ENCODE measurements around the gene TRMT6.

GRCh38 chr20:5931411-5931810 is 18.9 kb downstream of the TRMT6 start:
- no peak for TF ChIP-seq TAF7 (tag; IDR thresholded peaks at IDR 0.05)
- TF ChIP-seq, protein P1, sequence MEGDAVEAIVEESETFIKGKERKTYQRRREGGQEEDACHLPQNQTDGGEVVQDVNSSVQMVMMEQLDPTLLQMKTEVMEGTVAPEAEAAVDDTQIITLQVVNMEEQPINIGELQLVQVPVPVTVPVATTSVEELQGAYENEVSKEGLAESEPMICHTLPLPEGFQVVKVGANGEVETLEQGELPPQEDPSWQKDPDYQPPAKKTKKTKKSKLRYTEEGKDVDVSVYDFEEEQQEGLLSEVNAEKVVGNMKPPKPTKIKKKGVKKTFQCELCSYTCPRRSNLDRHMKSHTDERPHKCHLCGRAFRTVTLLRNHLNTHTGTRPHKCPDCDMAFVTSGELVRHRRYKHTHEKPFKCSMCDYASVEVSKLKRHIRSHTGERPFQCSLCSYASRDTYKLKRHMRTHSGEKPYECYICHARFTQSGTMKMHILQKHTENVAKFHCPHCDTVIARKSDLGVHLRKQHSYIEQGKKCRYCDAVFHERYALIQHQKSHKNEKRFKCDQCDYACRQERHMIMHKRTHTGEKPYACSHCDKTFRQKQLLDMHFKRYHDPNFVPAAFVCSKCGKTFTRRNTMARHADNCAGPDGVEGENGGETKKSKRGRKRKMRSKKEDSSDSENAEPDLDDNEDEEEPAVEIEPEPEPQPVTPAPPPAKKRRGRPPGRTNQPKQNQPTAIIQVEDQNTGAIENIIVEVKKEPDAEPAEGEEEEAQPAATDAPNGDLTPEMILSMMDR (IDR thresholded peaks at IDR 0.05 in 2 of 3, conservative IDR thresholded peaks at IDR 0.05 in 1 of 3; ENCODE audit: insufficient read depth in 2 of 3, low read depth in 1 of 3, low read length in 3 of 3) = no peak
- TF ChIP-seq CBFB (CRISPR knock-in tag; IDR thresholded peaks at IDR 0.05) = no peak
- TF ChIP-seq ZNF586 (CRISPR knock-in tag; conservative IDR thresholded peaks at IDR 0.05) = no peak
